ENCODE data around the gene CDK2AP2. TPM values are rescaled to one million over a fixed set of nuclear protein-coding genes. Genes with fewer than 3 reads are reported as not detected.

CDK2AP2 gene
- total and polyA plus RNA-seq, 2 donors (not counting 1 experiment from before 2014, with no cell fraction given), result 62.7 to 112 TPM

DNA sequence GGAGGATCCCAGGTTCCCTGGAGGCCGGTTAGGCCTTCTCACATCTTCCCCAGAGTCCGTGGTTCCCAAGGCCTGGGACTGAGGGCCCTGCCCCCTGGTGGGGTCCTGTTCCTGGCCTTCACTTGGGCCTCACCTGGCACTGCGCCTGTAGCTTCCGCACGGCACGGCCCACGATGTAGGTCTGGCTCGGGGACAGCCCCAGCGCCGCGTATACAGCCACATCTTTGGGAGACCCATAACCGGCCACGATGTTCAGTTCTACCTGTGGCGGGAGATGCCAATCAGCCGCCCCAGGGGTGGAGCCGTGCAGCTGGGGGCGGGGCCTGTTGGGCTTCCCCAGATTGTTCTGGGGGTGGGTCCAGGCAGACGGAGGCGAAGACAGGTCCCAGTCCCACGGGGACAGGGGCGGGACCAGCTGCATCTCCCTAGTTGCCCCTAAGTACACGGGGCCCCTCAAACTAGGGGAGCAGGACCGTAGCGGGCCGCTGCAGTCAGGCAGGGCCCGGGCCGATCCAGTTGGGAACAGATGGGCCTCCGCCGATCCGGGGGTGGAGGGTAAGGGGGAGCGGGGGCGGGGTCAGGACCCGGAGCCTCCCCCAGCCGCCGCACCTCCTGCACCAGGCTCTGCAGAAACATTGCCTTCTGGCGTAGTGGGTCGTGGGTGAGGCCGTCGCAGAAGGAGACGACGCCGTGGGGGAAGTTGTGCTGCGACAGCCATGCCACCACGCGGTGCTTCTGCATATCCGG, 15.0 kb downstream of the CDK2AP2 start:
- Histone ChIP-seq H3K4me1 (ENCODE audit: control insufficient read depth in 2 of 2, insufficient read depth in 2 of 2, low read length in 2 of 2) (peaks cover 0 to 3% of the 10 kb centered on the region in 2 donors), H3K4me2 (replicated peaks; ENCODE audit: low read depth, low read length, poor library complexity, severe bottlenecking) (no peak overlapping the region), H2AFZ (ENCODE audit: insufficient read depth, low read depth, low read length, poor library complexity, severe bottlenecking) (no peak overlapping the region), H3K36me3 (replicated peaks in 1 of 2; ENCODE audit: control extremely low read depth in 1 of 2, control insufficient read depth in 1 of 2, extremely low read depth in 1 of 2, insufficient read depth in 2 of 2, low read length in 1 of 2) (peaks cover 0 to 86% of the 10 kb centered on the region in 2 experiments), H4K20me1 (ENCODE audit: control insufficient read depth, insufficient read depth, low read length, poor library complexity, severe bottlenecking) (peaks cover 59% of the 10 kb centered on the region), H3K79me2 (ENCODE audit: control insufficient read depth, insufficient read depth, low read length) (peaks cover 28% of the 10 kb centered on the region), H3K9me3 (ENCODE audit: control extremely low read depth in 1 of 3, control insufficient read depth in 2 of 3, insufficient read depth in 1 of 3, low read length in 2 of 3) (no peaks in the 10 kb centered on the region), H3K27me3 (replicated peaks in 1 of 4; ENCODE audit: control extremely low read depth in 1 of 4, control insufficient read depth in 3 of 4, insufficient read depth in 4 of 4, low read length in 3 of 4) (no peaks in the 10 kb centered on the region), H3K4me3 (ENCODE audit: control extremely low read depth in 1 of 5, extremely low read depth in 1 of 5, insufficient read depth in 1 of 5, low read depth in 2 of 5, low read length in 4 of 5) (no peak overlapping the region), H3K9ac (ENCODE audit: low read length) (no peak overlapping the region), H3K27ac (ENCODE audit: low read length in 2 of 2) (no peak overlapping the region)
- DNase-seq (no peak), ATAC-seq (ENCODE audit: low read depth) (no peak)
- Mint-ChIP-seq H3K27ac (no peak overlapping the region), H3K4me3 (no peak overlapping the region), H3K27me3 (no peaks in the 10 kb centered on the region), H3K9me3 (ENCODE audit: insufficient read depth) (no peaks in the 10 kb centered on the region), H3K4me1 (peaks cover 4% of the 10 kb centered on the region)
- no peak for TF ChIP-seq EZH2 (IDR thresholded peaks at IDR 0.05; ENCODE audit: borderline replicate concordance, insufficient read depth, low read depth, low read length, poor library complexity, severe bottlenecking)
- TF ChIP-seq, protein P1, sequence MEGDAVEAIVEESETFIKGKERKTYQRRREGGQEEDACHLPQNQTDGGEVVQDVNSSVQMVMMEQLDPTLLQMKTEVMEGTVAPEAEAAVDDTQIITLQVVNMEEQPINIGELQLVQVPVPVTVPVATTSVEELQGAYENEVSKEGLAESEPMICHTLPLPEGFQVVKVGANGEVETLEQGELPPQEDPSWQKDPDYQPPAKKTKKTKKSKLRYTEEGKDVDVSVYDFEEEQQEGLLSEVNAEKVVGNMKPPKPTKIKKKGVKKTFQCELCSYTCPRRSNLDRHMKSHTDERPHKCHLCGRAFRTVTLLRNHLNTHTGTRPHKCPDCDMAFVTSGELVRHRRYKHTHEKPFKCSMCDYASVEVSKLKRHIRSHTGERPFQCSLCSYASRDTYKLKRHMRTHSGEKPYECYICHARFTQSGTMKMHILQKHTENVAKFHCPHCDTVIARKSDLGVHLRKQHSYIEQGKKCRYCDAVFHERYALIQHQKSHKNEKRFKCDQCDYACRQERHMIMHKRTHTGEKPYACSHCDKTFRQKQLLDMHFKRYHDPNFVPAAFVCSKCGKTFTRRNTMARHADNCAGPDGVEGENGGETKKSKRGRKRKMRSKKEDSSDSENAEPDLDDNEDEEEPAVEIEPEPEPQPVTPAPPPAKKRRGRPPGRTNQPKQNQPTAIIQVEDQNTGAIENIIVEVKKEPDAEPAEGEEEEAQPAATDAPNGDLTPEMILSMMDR (IDR thresholded peaks at IDR 0.05), result no peak
- WGBS (ENCODE audit: insufficient coverage), result 87% methylated on average over 45 of the region's 46 CpGs
- CTCF ChIA-PET, result interaction anchor here (0.7 to 0.9 kb wide), 2 partner anchors 102 to 104 kb away, joined by 3 read pairs; partner anchors contain the start of gene RAD9A
- intact Hi-C loops (cut with micrococcal nuclease), result no loop called here
- POLR2A ChIA-PET, result interaction anchor here (0.6 to 1.0 kb wide), 3 partner anchors 80 to 142 kb away, joined by 3 read pairs; partner anchors contain the start of gene PPP1CA
